Suprapubic skin (tissue), 3 donors: ENCODE measurements around the gene NFIC.

Experiments
- POLR2A ChIP-seq, 2 donors: fragments of 450-650 bp; IDR thresholded peaks; one replicate each; pipeline ENCODE4 v1.6.1; 2017; ENCODE audit warnings: antibody characterized with exemption in 2 of 2, mild to moderate bottlenecking in 2 of 2, moderate library complexity in 2 of 2
- TF ChIP-seq, protein P1 (sequence below), 2 donors: fragments of 200-600 bp in 1 of 2; fragments of 450-650 bp in 1 of 2; sonication (generic) in 1 of 2; IDR thresholded peaks; one replicate each; pipeline ENCODE4 v1.5.1; 2016 to 2019; ENCODE audit warnings: antibody characterized with exemption in 2 of 2, mild to moderate bottlenecking in 1 of 2, moderate library complexity in 1 of 2

DNA sequence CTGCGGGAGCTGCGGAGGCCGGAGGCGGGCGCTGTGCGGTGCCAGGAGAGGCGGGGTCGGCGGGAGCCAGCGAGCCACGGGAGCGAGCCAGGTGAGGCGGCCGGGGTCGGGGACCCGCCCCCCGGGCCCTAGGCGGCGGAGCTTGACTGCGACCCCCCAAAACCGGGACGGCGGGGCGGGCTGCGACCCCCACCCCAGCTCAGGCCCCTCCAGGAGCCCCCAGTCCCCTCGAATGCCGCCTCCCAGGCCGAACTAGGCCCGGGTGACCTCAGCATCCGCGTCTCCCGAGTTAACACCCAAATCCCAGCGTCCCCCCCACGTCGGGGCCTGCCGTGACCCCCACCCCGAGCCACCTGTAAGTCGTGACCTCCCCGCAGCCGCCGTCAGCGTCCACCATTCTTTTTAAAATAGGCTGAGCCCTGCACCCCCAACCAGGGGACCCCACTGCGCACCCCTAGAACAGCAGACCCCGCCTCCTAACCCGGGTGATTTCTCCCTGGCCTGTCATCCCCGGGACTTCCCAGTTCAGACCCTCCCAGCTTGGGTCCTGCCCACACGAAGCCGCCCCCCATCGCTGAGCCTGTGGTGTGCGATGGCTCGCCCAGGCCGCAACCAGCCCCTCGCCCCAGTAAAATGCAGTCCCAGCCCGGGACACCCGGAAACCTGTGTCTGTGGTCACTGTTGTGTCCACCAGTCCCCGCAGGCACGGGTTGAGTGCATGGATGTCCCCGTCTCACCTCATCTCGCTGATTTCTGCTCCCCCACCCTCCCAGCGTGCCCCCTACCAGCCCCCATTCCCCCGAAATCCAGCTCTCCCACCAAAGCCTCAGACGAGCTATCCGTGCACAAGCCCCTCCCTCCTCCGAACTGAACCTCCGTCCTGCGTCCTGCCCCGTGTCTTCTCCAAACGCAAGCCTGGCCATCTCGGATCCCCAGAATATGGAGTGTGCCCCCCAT is 140.3 kb downstream of the NFIC start:
- TF ChIP-seq, protein P1, sequence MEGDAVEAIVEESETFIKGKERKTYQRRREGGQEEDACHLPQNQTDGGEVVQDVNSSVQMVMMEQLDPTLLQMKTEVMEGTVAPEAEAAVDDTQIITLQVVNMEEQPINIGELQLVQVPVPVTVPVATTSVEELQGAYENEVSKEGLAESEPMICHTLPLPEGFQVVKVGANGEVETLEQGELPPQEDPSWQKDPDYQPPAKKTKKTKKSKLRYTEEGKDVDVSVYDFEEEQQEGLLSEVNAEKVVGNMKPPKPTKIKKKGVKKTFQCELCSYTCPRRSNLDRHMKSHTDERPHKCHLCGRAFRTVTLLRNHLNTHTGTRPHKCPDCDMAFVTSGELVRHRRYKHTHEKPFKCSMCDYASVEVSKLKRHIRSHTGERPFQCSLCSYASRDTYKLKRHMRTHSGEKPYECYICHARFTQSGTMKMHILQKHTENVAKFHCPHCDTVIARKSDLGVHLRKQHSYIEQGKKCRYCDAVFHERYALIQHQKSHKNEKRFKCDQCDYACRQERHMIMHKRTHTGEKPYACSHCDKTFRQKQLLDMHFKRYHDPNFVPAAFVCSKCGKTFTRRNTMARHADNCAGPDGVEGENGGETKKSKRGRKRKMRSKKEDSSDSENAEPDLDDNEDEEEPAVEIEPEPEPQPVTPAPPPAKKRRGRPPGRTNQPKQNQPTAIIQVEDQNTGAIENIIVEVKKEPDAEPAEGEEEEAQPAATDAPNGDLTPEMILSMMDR (IDR thresholded peaks at IDR 0.05): no peak
- TF ChIP-seq POLR2A (IDR thresholded peaks at IDR 0.05): no peak
